Left lung (tissue), 10 donors: ENCODE measurements around the gene RABGAP1L. TPM values are rescaled to one million over a fixed set of nuclear protein-coding genes. Genes with fewer than 3 reads are reported as not detected.

ENCODE experiments used
- ATAC-seq: fragments of 200-7000 bp; cut with Tn5 transposase; one replicate; pipeline ENCODE4 v1.9.1; 2020; ENCODE audit warnings: moderate library complexity
- DNase-seq, 4 donors: peaks; one replicate each; pipeline ENCODE4 v3.0.0-alpha.2; 2013 to 2020
- H3K27ac ChIP-seq, 2 donors: fragments of 200-600 bp; sonication (generic) in 1 of 2; one replicate each; pipeline versions ENCODE4 v1.5.0 to v1.8.0; 2020 to 2021
- H3K27me3 ChIP-seq, 2 donors: fragments of 200-600 bp; sonication (generic) in 1 of 2; one replicate each; pipeline versions ENCODE4 v1.5.0 to v1.8.0; 2020 to 2021
- H3K36me3 ChIP-seq, 2 donors: fragments of 200-600 bp; sonication (generic) in 1 of 2; one replicate each; pipeline versions ENCODE4 v1.5.0 to v1.8.0; 2020 to 2021
- H3K4me1 ChIP-seq, 2 donors: fragments of 200-600 bp; one replicate each; pipeline ENCODE4 v1.8.0; 2021
- H3K4me3 ChIP-seq, 2 donors: fragments of 200-600 bp; sonication (generic) in 1 of 2; one replicate each; pipeline versions ENCODE4 v1.5.0 to v1.8.0; 2020 to 2021; ENCODE audit warnings: mild to moderate bottlenecking in 1 of 2
- H3K9me3 ChIP-seq, 2 donors: fragments of 200-600 bp; sonication (generic) in 1 of 2; one replicate each; pipeline versions ENCODE4 v1.5.0 to v1.8.0; 2020 to 2021
- CTCF ChIP-seq, 2 donors: fragments of 200-600 bp; sonication (generic) in 1 of 2; IDR thresholded peaks; one replicate each; pipeline versions ENCODE4 v1.5.0 to v1.8.0; 2021; ENCODE audit warnings: antibody characterized with exemption in 2 of 2
- intact Hi-C, 2 donors: fragments of 100-400 bp; cut with DNase I; formaldehyde crosslinking; loops; one replicate each; pipeline versions ENCODE4 v1.11.2 to v1.14.2; 2022
- polyA plus RNA-seq, 6 donors: library from polyadenylated mRNA; unstranded; fragments of 120-200 nt; gene quantifications; one replicate each; pipeline ENCODE4 v1.2.1, GENCODE V29; 2013; ENCODE audit not compliant: insufficient read length in 6 of 6
- total RNA-seq, 2 donors: library from RNA; stranded (reverse); fragmentation: NEBNext Ultra II Directional; extraction: Animal tissue kit (Norgen Biotek cat#: 25700); gene quantifications; one replicate each; pipeline ENCODE4 v1.2.1, GENCODE V29; 2021
- donor health status: DM: no; HTN: yes; CAD: no.
- donor health status: DM: no; HTN: no; CAD: no.

Gene RABGAP1L
- total and polyA plus RNA-seq, 8 donors, result 40.3 to 67.3 (median 51.4) TPM

GRCh38 chr1:174156437-174156836 is 2.9 kb upstream of the RABGAP1L start:
- ATAC-seq (no peak), DNase-seq (no peak)
- no peak overlapping the region for H3K4me3 ChIP-seq
- no peaks in the 10 kb centered on the region for H3K27me3 ChIP-seq
- no peak overlapping the region for H3K27ac ChIP-seq
- H3K4me1 ChIP-seq, result peaks cover 0 to 23% of the 10 kb centered on the region in 2 donors
- TF ChIP-seq CTCF (IDR thresholded peaks at IDR 0.05), result no peak
- H3K9me3 ChIP-seq, result no peaks in the 10 kb centered on the region
- intact Hi-C loops, result no loop called here
- no peaks in the 10 kb centered on the region for H3K36me3 ChIP-seq

GRCh38 chr1:174157157-174157806 is 2.0 kb upstream of the RABGAP1L start:
- intact Hi-C loops, result no loop called here
- no peaks in the 10 kb centered on the region for H3K9me3 ChIP-seq
- H3K4me3 ChIP-seq, result no peak overlapping the region
- no peaks in the 10 kb centered on the region for H3K27me3 ChIP-seq
- no peaks in the 10 kb centered on the region for H3K36me3 ChIP-seq
- TF ChIP-seq CTCF (IDR thresholded peaks at IDR 0.05), result no peak
- DNase-seq, result no peak
- no peak overlapping the region for H3K27ac ChIP-seq
- no peak for ATAC-seq
- H3K4me1 ChIP-seq, result peaks cover 0 to 25% of the 10 kb centered on the region in 2 donors

GRCh38 chr1:174158767-174159251 is 511 bp upstream of the RABGAP1L start:
- H3K9me3 ChIP-seq, result no peaks in the 10 kb centered on the region
- peak overlapping the region; percentile 71 to 86 for H3K4me3 ChIP-seq
- H3K4me1 ChIP-seq, result peaks cover 0 to 25% of the 10 kb centered on the region in 2 donors
- no peaks in the 10 kb centered on the region for H3K27me3 ChIP-seq
- TF ChIP-seq CTCF (IDR thresholded peaks at IDR 0.05), result no peak
- intact Hi-C loops, result no loop called here
- peak; percentile 4 for ATAC-seq
- DNase-seq, result no peak
- H3K27ac ChIP-seq, result peak overlapping the region; percentile 73 to 84
- no peaks in the 10 kb centered on the region for H3K36me3 ChIP-seq

GRCh38 chr1:174160109-174160473 is 771 bp downstream of the RABGAP1L start:
- ATAC-seq, result peak; percentile 47
- intact Hi-C loops, result no loop called here

More at GRCh38 chr1:174160109-174160473, 771 bp downstream of the RABGAP1L start:
- Histone ChIP-seq H3K9me3 (no peaks in the 10 kb centered on the region), H3K36me3 (no peaks in the 10 kb centered on the region), H3K27me3 (no peaks in the 10 kb centered on the region), H3K4me1 (peaks cover 0 to 25% of the 10 kb centered on the region in 2 donors), H3K27ac (peak overlapping the region; percentile 84 to 86), H3K4me3 (peak overlapping the region; percentile 71 to 86)
- TF ChIP-seq CTCF (IDR thresholded peaks at IDR 0.05), result no peak
- peak; percentile 16 to 85 (median 38) for DNase-seq
